C4-2B (cell line): ENCODE measurements around the gene TUBB8B.
"Not testable (repeated sequence)": the region's sequence is repeated elsewhere in the genome, so short reads cannot be mapped to it uniquely, and the experiment has no call there.

Source experiments
- ZFX ChIP-seq: fragments of 450-650 bp; IDR thresholded peaks from 2 replicates; pipeline ENCODE4 v1.6.1; 2017
- TF ChIP-seq, protein P1 (sequence below): fragments of 450-650 bp; conservative IDR thresholded peaks from 2 replicates; pipeline ENCODE4 v1.5.1; 2017; ENCODE audit warnings: mild to moderate bottlenecking

DNA sequence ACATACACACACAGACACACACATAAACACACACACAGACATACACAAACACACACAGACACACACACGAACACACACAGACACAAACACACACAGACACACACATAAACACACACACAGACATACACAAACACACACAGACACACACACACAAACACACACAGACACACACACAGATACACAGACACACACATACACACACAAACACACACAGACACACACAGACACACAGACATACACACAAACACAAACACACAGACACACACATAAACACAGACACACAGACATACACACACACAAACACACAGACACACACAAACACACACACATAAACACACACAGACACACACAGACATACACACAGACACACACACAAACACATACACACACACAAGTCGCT lies 31.5 kb upstream of the TUBB8B start:
- TF ChIP-seq, protein P1, sequence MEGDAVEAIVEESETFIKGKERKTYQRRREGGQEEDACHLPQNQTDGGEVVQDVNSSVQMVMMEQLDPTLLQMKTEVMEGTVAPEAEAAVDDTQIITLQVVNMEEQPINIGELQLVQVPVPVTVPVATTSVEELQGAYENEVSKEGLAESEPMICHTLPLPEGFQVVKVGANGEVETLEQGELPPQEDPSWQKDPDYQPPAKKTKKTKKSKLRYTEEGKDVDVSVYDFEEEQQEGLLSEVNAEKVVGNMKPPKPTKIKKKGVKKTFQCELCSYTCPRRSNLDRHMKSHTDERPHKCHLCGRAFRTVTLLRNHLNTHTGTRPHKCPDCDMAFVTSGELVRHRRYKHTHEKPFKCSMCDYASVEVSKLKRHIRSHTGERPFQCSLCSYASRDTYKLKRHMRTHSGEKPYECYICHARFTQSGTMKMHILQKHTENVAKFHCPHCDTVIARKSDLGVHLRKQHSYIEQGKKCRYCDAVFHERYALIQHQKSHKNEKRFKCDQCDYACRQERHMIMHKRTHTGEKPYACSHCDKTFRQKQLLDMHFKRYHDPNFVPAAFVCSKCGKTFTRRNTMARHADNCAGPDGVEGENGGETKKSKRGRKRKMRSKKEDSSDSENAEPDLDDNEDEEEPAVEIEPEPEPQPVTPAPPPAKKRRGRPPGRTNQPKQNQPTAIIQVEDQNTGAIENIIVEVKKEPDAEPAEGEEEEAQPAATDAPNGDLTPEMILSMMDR: not testable (repeated sequence)
- not testable (repeated sequence) for TF ChIP-seq ZFX
